ENCODE measurements around the gene HLA-A. TPM values are rescaled to one million over a fixed set of nuclear protein-coding genes. Genes with fewer than 3 reads are reported as not detected.

The HLA-A gene

Small RNA genes within 50 kb of the gene (small RNA-seq; reads per million reads assigned to genes)
- not detected for gene HLA-U (ENCODE audit: insufficient read depth)

Data from neuronal stem cell (in vitro differentiated cells).